Activated CD4-positive, alpha-beta memory T cell treated with anti-CD3 and anti-CD28 coated beads, Interleukin-2, amount 10 ng/mL, durations not matched to agents 7 days and 5 days (primary cell): ENCODE measurements around the gene TMEM119. TPM values are rescaled to one million over a fixed set of nuclear protein-coding genes. Genes with fewer than 3 reads are reported as not detected.
"Not testable (repeated sequence)": the region's sequence is repeated elsewhere in the genome, so short reads cannot be mapped to it uniquely, and the experiment has no call there.

Experiments used
- CTCF ChIA-PET: fragments of 350-600 bp; sonication (Branson Sonifier 250); formaldehyde crosslinking; loops from one replicate; lab custom pipeline; 2021; ENCODE audit warnings: antibody characterized with exemption, inconsistent platforms; lab: Charles Lee
- POLR2A ChIA-PET: fragments of 350-600 bp; sonication (Branson Sonifier 250); formaldehyde crosslinking; loops from one replicate; lab custom pipeline; 2021; ENCODE audit warnings: antibody characterized with exemption; lab: Charles Lee
- DNase-seq: peaks from one replicate; pipeline ENCODE4 v3.0.0-alpha.2; 2020
- H3K27ac Mint-ChIP-seq: one replicate; pipeline ENCODE4 v1.8.0; 2021; ENCODE audit warnings: mild to moderate bottlenecking, mixed read lengths
- H3K27me3 Mint-ChIP-seq: one replicate; pipeline ENCODE4 v1.8.0; 2021; ENCODE audit warnings: mixed read lengths
- H3K36me3 Mint-ChIP-seq: one replicate; pipeline ENCODE4 v1.8.0; 2021; ENCODE audit warnings: low read depth, mixed read lengths
- H3K4me1 Mint-ChIP-seq: one replicate; pipeline ENCODE4 v1.8.0; 2021; ENCODE audit warnings: mixed read lengths
- H3K4me3 Mint-ChIP-seq: one replicate; pipeline ENCODE4 v1.8.0; 2021; ENCODE audit warnings: mild to moderate bottlenecking, mixed read lengths
- H3K9me3 Mint-ChIP-seq: one replicate; pipeline ENCODE4 v1.8.0; 2021; ENCODE audit warnings: mixed read lengths
- total RNA-seq, 2 experiments: library from RNA; stranded (reverse); gene quantifications; one replicate each; pipeline ENCODE4 v1.2.3, GENCODE V29; 2021

Gene TMEM119
- total RNA-seq, 2 experiments from 2014 or later, result 0.80 to 1.0 TPM

- no peaks in the 10 kb centered on the region for H3K27me3 Mint-ChIP-seq
- H3K4me1 Mint-ChIP-seq, result peaks cover 87% of the 10 kb centered on the region
- H3K4me3 Mint-ChIP-seq, result no peak overlapping the region
- CTCF ChIA-PET, result interaction anchor here (0.6 to 8.6 kb wide), 11 partner anchors 13 to 760 kb away, joined by 3 to 215 read pairs (median 20); partner anchors contain the start of genes ISCU, SART3 and SELPLG
- peaks cover 92% of the 10 kb centered on the region for H3K36me3 Mint-ChIP-seq
- no peak overlapping the region for H3K27ac Mint-ChIP-seq
- POLR2A ChIA-PET, result interaction anchor here (3.7 to 10.8 kb wide), 3 partner anchors 12 to 55 kb away, joined by 31 to 213 read pairs (median 41); partner anchors contain the start of genes ISCU and SELPLG
- H3K9me3 Mint-ChIP-seq, result peaks cover 16% of the 10 kb centered on the region
- no peak for DNase-seq
These were observed 21.7 kb upstream of the TMEM119 start for GRCh38 chr12:108619369-108620160.

DNA sequence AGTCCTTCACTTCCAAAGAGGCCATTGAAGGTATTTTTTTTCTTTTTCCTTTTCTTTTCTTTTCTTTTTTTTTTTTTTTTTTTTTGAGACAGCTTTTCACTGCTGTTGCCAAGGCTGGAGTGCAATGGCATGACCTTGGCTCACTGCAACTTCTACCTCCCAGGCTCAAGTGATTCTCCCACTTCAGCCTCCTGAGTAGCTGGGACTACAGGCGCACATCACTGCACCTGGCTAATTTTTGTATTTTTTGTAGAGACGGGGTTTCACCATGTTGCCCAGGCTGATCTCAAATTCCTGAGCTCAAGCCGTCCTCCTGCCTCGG, 21.0 kb upstream of the TMEM119 start:
- CTCF ChIA-PET, result interaction anchor here (0.6 to 8.6 kb wide), 22 partner anchors 10 to 761 kb away, joined by 3 to 215 read pairs (median 8); partner anchors contain the start of genes ALKBH2, ISCU, SART3 and SELPLG
- H3K36me3 Mint-ChIP-seq, result peaks cover 90% of the 10 kb centered on the region
- POLR2A ChIA-PET, result interaction anchor here (1.2 to 10.8 kb wide), 5 partner anchors 13 to 58 kb away, joined by 4 to 213 read pairs (median 31); partner anchors contain the start of genes ISCU, SART3 and SELPLG
- H3K4me3 Mint-ChIP-seq, DNase-seq, H3K27me3 Mint-ChIP-seq: not testable (repeated sequence)
- H3K27ac Mint-ChIP-seq, result peak overlapping the region; percentile 68
- peaks cover 85% of the 10 kb centered on the region for H3K4me1 Mint-ChIP-seq
- peaks cover 16% of the 10 kb centered on the region for H3K9me3 Mint-ChIP-seq

- peak; percentile 75 for DNase-seq
- Mint-ChIP-seq H3K27ac (peak overlapping the region; percentile 68), H3K4me3 (no peak overlapping the region), H3K36me3 (peaks cover 84% of the 10 kb centered on the region), H3K27me3 (no peaks in the 10 kb centered on the region), H3K4me1 (peaks cover 79% of the 10 kb centered on the region), H3K9me3 (peaks cover 16% of the 10 kb centered on the region)
- ChIA-PET CTCF (interaction anchor here (0.6 to 8.6 kb wide), 47 partner anchors 10 to 481 kb away, joined by 3 to 215 read pairs (median 4); partner anchors contain the start of genes ALKBH2, ISCU, SART3 and SELPLG), POLR2A (interaction anchor here (0.9 to 10.8 kb wide), 12 partner anchors 12 to 265 kb away, joined by 3 to 213 read pairs (median 5); partner anchors contain the start of genes ISCU, SART3 and SELPLG)
These were observed 20.4 kb upstream of the TMEM119 start for GRCh38 chr12:108618079-108618952.

GRCh38 chr12:108616941-108617858, 19.3 kb upstream of the TMEM119 start:
- H3K36me3 Mint-ChIP-seq, result peaks cover 73% of the 10 kb centered on the region
- peak overlapping the region; percentile 28 for H3K4me3 Mint-ChIP-seq
- DNase-seq, result peak; percentile 77
- no peaks in the 10 kb centered on the region for H3K27me3 Mint-ChIP-seq
- peak overlapping the region; percentile 88 for H3K27ac Mint-ChIP-seq
- ChIA-PET CTCF (interaction anchor here (0.6 to 8.6 kb wide), 42 partner anchors 9 to 482 kb away, joined by 3 to 215 read pairs (median 4); partner anchors contain the start of genes ALKBH2, ISCU, SART3 and SELPLG), POLR2A (interaction anchor here (0.5 to 10.8 kb wide), 16 partner anchors 8 to 266 kb away, joined by 3 to 213 read pairs (median 4); partner anchors contain the start of genes ISCU, SART3 and SELPLG)
- peaks cover 72% of the 10 kb centered on the region for H3K4me1 Mint-ChIP-seq
- peaks cover 16% of the 10 kb centered on the region for H3K9me3 Mint-ChIP-seq

- ChIA-PET POLR2A (interaction anchor here (1.1 to 10.8 kb wide), 6 partner anchors 8 to 56 kb away, joined by 3 to 213 read pairs (median 30); partner anchors contain the start of genes ISCU, SART3 and SELPLG), CTCF (interaction anchor here (1.6 to 8.6 kb wide), 8 partner anchors 16 to 334 kb away, joined by 3 to 215 read pairs (median 20); partner anchors contain the start of gene SELPLG)
- no peak for DNase-seq
- peaks cover 16% of the 10 kb centered on the region for H3K9me3 Mint-ChIP-seq
- H3K27me3 Mint-ChIP-seq, result peaks cover 2% of the 10 kb centered on the region
- peak overlapping the region; percentile 88 for H3K27ac Mint-ChIP-seq
- no peak overlapping the region for H3K4me3 Mint-ChIP-seq
- peaks cover 64% of the 10 kb centered on the region for H3K36me3 Mint-ChIP-seq
- H3K4me1 Mint-ChIP-seq, result peaks cover 71% of the 10 kb centered on the region
These were observed 18.5 kb upstream of the TMEM119 start for GRCh38 chr12:108616359-108616758.

DNA sequence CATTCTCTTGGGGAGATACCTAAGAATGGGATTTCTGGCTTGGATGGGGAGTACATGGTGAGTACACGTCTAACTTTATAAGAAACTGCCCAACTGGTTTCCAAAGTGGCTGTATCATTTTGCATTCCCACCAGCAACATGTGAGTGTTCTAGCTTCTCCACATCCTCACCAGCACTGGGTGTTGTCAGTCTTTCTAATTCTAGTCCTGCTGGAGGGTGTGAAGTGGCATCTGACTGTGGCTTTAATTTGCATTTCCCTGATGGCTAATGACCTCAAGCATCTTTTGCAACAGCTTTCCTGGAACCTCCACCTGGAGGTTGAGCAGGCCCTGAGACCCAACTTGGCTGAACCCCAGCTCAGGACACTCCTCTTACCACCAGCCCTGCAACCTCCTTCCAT, 18.0 kb upstream of the TMEM119 start:
- peaks cover 2% of the 10 kb centered on the region for H3K27me3 Mint-ChIP-seq
- no peak for DNase-seq
- H3K9me3 Mint-ChIP-seq, result peaks cover 16% of the 10 kb centered on the region
- peaks cover 60% of the 10 kb centered on the region for H3K36me3 Mint-ChIP-seq
- ChIA-PET CTCF (interaction anchor here (1.6 to 8.6 kb wide), 5 partner anchors 16 to 51 kb away, joined by 3 to 215 read pairs (median 34); partner anchors contain the start of gene SELPLG), POLR2A (interaction anchor here (0.8 to 10.8 kb wide), 5 partner anchors 8 to 55 kb away, joined by 3 to 213 read pairs (median 29); partner anchors contain the start of genes ISCU, SART3 and SELPLG)
- H3K4me3 Mint-ChIP-seq, result no peak overlapping the region
- H3K27ac Mint-ChIP-seq, result peak overlapping the region; percentile 88
- H3K4me1 Mint-ChIP-seq, result peaks cover 68% of the 10 kb centered on the region

DNA sequence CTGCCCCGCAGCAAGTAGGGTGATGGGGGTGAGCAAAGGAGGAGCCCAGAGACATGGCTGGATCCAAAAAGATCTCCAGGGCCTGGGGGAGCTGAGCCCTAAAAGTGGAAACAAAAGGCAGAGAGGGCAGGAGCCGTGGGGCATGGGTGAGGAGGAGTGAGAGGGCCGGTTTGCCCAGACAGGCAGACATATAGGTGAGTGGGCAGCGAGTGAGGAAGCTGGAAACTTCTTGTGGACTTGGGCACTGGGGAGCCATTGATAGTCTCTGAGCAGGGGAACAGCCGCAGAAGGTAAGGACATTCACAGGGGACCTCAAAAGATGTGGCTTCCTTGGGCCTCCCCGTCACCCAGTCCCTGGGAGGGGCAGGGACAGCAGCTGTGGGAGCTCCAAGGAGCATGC, 16.8 kb upstream of the TMEM119 start:
- Mint-ChIP-seq H3K27me3 (peaks cover 2% of the 10 kb centered on the region), H3K27ac (no peak overlapping the region), H3K36me3 (peaks cover 49% of the 10 kb centered on the region), H3K4me3 (no peak overlapping the region), H3K4me1 (peaks cover 58% of the 10 kb centered on the region), H3K9me3 (peaks cover 16% of the 10 kb centered on the region)
- POLR2A ChIA-PET, result interaction anchor here (0.6 to 10.8 kb wide), 2 partner anchors 17 to 46 kb away, joined by 3 to 213 read pairs; partner anchors contain the start of gene SELPLG
- CTCF ChIA-PET, result interaction anchor here (1.2 to 8.6 kb wide), 2 partner anchors 18 to 33 kb away, joined by 3 to 215 read pairs; partner anchors contain the start of gene SELPLG
- no peak for DNase-seq

DNA sequence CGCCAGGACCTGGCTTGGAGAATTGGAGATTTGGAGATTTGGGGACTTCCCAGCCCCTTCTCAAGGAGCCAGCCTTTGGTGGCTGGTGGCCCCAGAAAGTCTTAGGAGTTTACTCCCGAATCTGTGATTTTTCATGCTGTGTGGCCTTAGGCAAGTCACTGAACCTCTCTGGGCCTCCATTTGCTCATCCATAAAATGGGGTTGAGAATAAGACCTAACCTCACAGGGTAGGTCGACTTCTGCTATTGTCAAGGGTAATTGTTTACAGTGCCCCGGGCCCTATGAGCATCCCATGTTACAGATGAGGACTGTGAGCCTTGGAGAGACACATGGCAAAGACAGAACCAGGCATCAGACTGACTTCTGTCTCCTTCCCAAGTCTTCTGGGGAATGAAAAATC, 16.2 kb upstream of the TMEM119 start:
- peaks cover 16% of the 10 kb centered on the region for H3K9me3 Mint-ChIP-seq
- CTCF ChIA-PET, result interaction anchor here (1.2 to 1.8 kb wide), 2 partner anchors 33 to 50 kb away, joined by 3 to 9 read pairs; no protein-coding TSS in a partner anchor
- no peak overlapping the region for H3K4me3 Mint-ChIP-seq
- peaks cover 2% of the 10 kb centered on the region for H3K27me3 Mint-ChIP-seq
- H3K4me1 Mint-ChIP-seq, result peaks cover 52% of the 10 kb centered on the region
- DNase-seq, result no peak
- peaks cover 44% of the 10 kb centered on the region for H3K36me3 Mint-ChIP-seq
- POLR2A ChIA-PET, result interaction anchor here (10.8 kb wide), 1 partner anchor 17 kb away, joined by 213 read pairs; the partner anchor contains the start of gene SELPLG
- H3K27ac Mint-ChIP-seq, result no peak overlapping the region

DNA sequence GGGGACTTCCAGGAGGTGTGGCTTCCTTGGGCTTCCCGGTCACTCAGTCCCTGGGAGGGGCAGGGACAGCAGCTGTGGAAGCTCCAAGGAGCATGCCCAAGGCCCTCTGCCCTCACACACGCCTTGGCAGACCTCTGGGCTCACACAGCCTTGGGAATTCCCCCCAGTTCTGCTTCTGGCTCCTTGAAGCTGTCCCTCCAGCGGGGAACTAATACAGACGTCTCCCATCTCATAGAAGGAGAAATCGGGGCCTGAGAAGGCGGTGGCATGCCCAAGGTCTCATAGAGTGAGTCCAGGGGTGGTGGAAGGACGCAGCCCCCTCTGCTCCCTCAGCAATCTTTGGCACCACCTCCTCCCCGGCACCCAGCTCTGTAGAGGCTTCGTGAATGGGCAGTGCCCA, 15.7 kb upstream of the TMEM119 start:
- H3K4me1 Mint-ChIP-seq, result peaks cover 48% of the 10 kb centered on the region
- ChIA-PET CTCF (interaction anchor here (1.2 to 1.8 kb wide), 3 partner anchors 22 to 51 kb away, joined by 3 to 9 read pairs (median 8); no protein-coding TSS in a partner anchor), POLR2A (interaction anchor here (10.8 kb wide), 1 partner anchor 18 kb away, joined by 213 read pairs; the partner anchor contains the start of gene SELPLG)

GRCh38 chr12:108612788-108613282, 15.0 kb upstream of the TMEM119 start:
- Mint-ChIP-seq H3K27me3 (peaks cover 2% of the 10 kb centered on the region), H3K36me3 (peaks cover 33% of the 10 kb centered on the region), H3K4me3 (no peak overlapping the region), H3K9me3 (peaks cover 16% of the 10 kb centered on the region), H3K4me1 (peaks cover 40% of the 10 kb centered on the region), H3K27ac (no peak overlapping the region)
- ChIA-PET POLR2A (interaction anchor here (1.1 to 10.8 kb wide), 2 partner anchors 19 to 50 kb away, joined by 3 to 213 read pairs; partner anchors contain the start of genes ISCU and SELPLG), CTCF (interaction anchor here (0.6 to 1.8 kb wide), 8 partner anchors 22 to 603 kb away, joined by 3 to 9 read pairs (median 4); no protein-coding TSS in a partner anchor)
- no peak for DNase-seq

More for the DNA sequence above, 15.7 kb upstream of the TMEM119 start:
- H3K36me3 Mint-ChIP-seq, result peaks cover 40% of the 10 kb centered on the region
- no peak for DNase-seq
- H3K27me3 Mint-ChIP-seq, result peaks cover 2% of the 10 kb centered on the region
- no peak overlapping the region for H3K4me3 Mint-ChIP-seq
- H3K27ac Mint-ChIP-seq, result no peak overlapping the region
- H3K9me3 Mint-ChIP-seq, result peaks cover 16% of the 10 kb centered on the region
